Astrocyte (in vitro differentiated cells and primary cell): ENCODE data around the gene MYCN. TPM values are rescaled to one million over a fixed set of nuclear protein-coding genes. Genes with fewer than 3 reads are reported as not detected.

Experiments
- DNase-seq: peaks from one replicate; pipeline ENCODE4 v3.0.0-alpha.2; 2010; ENCODE audit warnings: low read depth
- FAIRE-seq: peaks from 2 replicates; lab custom pipeline; 2011; peaks lifted over from hg19 to GRCh38; lab: Jason Lieb, UNC
- H2AFZ ChIP-seq: 2 replicates; pipeline ENCODE4 v1.6.0; 2012; ENCODE audit warnings: low read depth, low read length, inconsistent platforms
- H3K27ac ChIP-seq: 2 replicates; pipeline ENCODE4 v1.5.1; 2011; ENCODE audit warnings: low read depth, low read length, inconsistent platforms
- H3K27me3 ChIP-seq: 2 replicates; pipeline ENCODE4 v1.6.0; 2011; ENCODE audit warnings: low read length, inconsistent platforms; ENCODE audit not compliant: insufficient read depth
- H3K36me3 ChIP-seq: 2 replicates; pipeline ENCODE4 v1.5.1; 2011; ENCODE audit warnings: low read length, inconsistent platforms; ENCODE audit not compliant: insufficient read depth
- H3K4me1 ChIP-seq: 2 replicates; pipeline ENCODE4 v1.5.1; 2011; ENCODE audit warnings: low read length, inconsistent platforms; ENCODE audit not compliant: insufficient read depth
- H3K4me2 ChIP-seq: 2 replicates; pipeline ENCODE4 v1.6.0; 2012; ENCODE audit warnings: low read length, inconsistent platforms
- H3K4me3 ChIP-seq: 2 replicates; pipeline ENCODE4 v1.5.1; 2011; ENCODE audit warnings: low read depth, mild to moderate bottlenecking, low read length, inconsistent platforms; ENCODE audit not compliant: insufficient read depth
- H3K79me2 ChIP-seq: 2 replicates; pipeline ENCODE4 v1.6.0; 2012; ENCODE audit warnings: mild to moderate bottlenecking, low read length, inconsistent platforms; ENCODE audit not compliant: insufficient read depth
- H3K9ac ChIP-seq: 2 replicates; pipeline ENCODE4 v1.6.0; 2012; ENCODE audit warnings: mild to moderate bottlenecking, low read length, inconsistent platforms
- H3K9me3 ChIP-seq: 2 replicates; pipeline ENCODE4 v1.5.1; 2012; ENCODE audit warnings: low read depth, mild to moderate bottlenecking, low read length, inconsistent platforms; ENCODE audit not compliant: insufficient read depth
- H4K20me1 ChIP-seq: 2 replicates; pipeline ENCODE4 v1.6.0; 2012; ENCODE audit warnings: low read length, inconsistent platforms; ENCODE audit not compliant: insufficient read depth
- H3K27ac Mint-ChIP-seq: one replicate; pipeline ENCODE4 v1.8.0; 2021; ENCODE audit warnings: mild to moderate bottlenecking, mixed read lengths; ENCODE audit not compliant: unreplicated experiment
- H3K27me3 Mint-ChIP-seq: one replicate; pipeline ENCODE4 v1.8.0; 2021; ENCODE audit warnings: low read depth, mixed read lengths; ENCODE audit not compliant: unreplicated experiment
- H3K36me3 Mint-ChIP-seq: one replicate; pipeline ENCODE4 v1.8.0; 2021; ENCODE audit warnings: low read depth, mixed read lengths; ENCODE audit not compliant: unreplicated experiment
- H3K4me1 Mint-ChIP-seq: one replicate; pipeline ENCODE4 v1.8.0; 2021; ENCODE audit warnings: low read depth, mixed read lengths; ENCODE audit not compliant: unreplicated experiment
- H3K4me3 Mint-ChIP-seq: one replicate; pipeline ENCODE4 v1.8.0; 2021; ENCODE audit warnings: mild to moderate bottlenecking, moderate library complexity, mixed read lengths; ENCODE audit not compliant: unreplicated experiment
- H3K9me3 Mint-ChIP-seq: one replicate; pipeline ENCODE4 v1.8.0; 2021; ENCODE audit warnings: mild to moderate bottlenecking, mixed read lengths; ENCODE audit not compliant: unreplicated experiment
- EZH2 ChIP-seq: IDR thresholded peaks from 2 replicates; pipeline ENCODE4 v1.6.1; 2012; ENCODE audit warnings: mild to moderate bottlenecking, low read length, inconsistent platforms; ENCODE audit not compliant: insufficient read depth
- total RNA-seq: library from RNA; stranded (reverse); gene quantifications from 2 replicates; pipeline ENCODE4 v1.2.1, GENCODE V29; 2021
- TF ChIP-seq, protein P1 (sequence below): IDR thresholded peaks from 2 replicates; pipeline ENCODE4 v1.5.1; 2011; ENCODE audit warnings: low read depth, mild to moderate bottlenecking, inconsistent platforms, low read length, moderate library complexity; ENCODE audit not compliant: insufficient read depth

The MYCN gene
- total RNA-seq, 1 donor from 2014 or later = 2.6 TPM

DNA sequence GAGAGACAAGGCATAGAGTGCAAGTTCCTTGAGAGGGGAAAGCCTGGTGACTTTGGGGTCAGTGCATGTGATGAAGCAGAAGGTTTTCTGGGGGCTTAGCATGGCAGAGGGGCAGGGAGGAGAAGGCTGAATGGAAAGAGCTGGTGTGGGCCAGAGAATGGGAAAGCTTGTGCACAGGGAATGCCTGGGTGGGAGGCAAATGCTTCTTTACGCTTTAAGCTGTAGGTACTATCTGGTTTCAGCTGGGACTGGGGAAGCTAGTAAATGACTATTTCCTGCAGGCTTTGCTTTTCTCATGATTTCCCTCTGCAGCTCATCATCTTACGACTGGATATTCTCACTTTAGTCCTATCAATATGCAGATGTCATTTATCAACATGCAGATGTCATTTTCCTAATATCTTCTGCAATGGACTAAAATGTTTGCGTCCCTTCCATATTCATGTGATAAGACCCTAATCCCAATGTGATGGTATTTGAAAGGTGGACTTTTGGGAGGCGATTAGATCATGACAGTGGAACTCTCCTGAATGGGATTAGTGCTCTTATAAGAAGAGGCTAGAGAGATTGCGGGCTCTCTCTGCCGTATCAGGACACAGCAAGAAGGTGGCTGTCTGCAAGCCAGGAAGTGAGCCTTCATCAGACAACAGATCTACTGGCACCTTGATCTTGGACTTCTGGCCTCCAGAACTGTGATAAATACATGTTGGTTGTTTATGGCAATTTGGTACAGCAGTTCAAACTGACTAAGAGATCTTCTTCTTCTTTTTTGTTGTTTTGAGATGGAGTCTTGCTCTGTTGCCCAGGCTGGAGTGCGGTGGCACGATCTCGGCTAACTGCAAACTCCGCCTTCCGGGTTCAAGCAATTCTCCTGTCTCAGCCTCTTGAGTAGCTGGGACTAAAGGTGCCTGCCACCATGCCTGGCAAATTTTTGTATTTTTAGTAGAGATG lies 50.1 kb downstream of the MYCN start:
- Histone ChIP-seq H3K27ac (no peak overlapping the region), H4K20me1 (no peaks in the 10 kb centered on the region), H3K27me3 (no peaks in the 10 kb centered on the region), H2AFZ (no peak overlapping the region), H3K9ac (no peak overlapping the region), H3K9me3 (peaks cover 2% of the 10 kb centered on the region), H3K4me2 (no peak overlapping the region), H3K4me1 (no peaks in the 10 kb centered on the region), H3K79me2 (no peaks in the 10 kb centered on the region), H3K36me3 (no peaks in the 10 kb centered on the region), H3K4me3 (no peak overlapping the region)
- FAIRE-seq (no peak), DNase-seq (no peak)
- H3K27me3 Mint-ChIP-seq = peaks cover 11% of the 10 kb centered on the region
- peaks cover 6% of the 10 kb centered on the region for H3K4me1 Mint-ChIP-seq
- H3K4me3 Mint-ChIP-seq = no peak overlapping the region
- H3K27ac Mint-ChIP-seq = no peak overlapping the region
- H3K36me3 Mint-ChIP-seq = no peaks in the 10 kb centered on the region
- TF ChIP-seq, protein P1, sequence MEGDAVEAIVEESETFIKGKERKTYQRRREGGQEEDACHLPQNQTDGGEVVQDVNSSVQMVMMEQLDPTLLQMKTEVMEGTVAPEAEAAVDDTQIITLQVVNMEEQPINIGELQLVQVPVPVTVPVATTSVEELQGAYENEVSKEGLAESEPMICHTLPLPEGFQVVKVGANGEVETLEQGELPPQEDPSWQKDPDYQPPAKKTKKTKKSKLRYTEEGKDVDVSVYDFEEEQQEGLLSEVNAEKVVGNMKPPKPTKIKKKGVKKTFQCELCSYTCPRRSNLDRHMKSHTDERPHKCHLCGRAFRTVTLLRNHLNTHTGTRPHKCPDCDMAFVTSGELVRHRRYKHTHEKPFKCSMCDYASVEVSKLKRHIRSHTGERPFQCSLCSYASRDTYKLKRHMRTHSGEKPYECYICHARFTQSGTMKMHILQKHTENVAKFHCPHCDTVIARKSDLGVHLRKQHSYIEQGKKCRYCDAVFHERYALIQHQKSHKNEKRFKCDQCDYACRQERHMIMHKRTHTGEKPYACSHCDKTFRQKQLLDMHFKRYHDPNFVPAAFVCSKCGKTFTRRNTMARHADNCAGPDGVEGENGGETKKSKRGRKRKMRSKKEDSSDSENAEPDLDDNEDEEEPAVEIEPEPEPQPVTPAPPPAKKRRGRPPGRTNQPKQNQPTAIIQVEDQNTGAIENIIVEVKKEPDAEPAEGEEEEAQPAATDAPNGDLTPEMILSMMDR = no peak
- TF ChIP-seq EZH2 = no peak
- no peaks in the 10 kb centered on the region for H3K9me3 Mint-ChIP-seq

GRCh38 chr2:15991231-15991630 lies 50.9 kb downstream of the MYCN start:
- Mint-ChIP-seq H3K4me3 (no peak overlapping the region), H3K9me3 (no peaks in the 10 kb centered on the region), H3K27me3 (peaks cover 15% of the 10 kb centered on the region), H3K27ac (no peak overlapping the region), H3K4me1 (peaks cover 6% of the 10 kb centered on the region), H3K36me3 (no peaks in the 10 kb centered on the region)
- TF ChIP-seq EZH2 = no peak
- TF ChIP-seq, protein P1 = no peak
- Histone ChIP-seq H3K36me3 (no peaks in the 10 kb centered on the region), H3K4me1 (no peaks in the 10 kb centered on the region), H2AFZ (no peak overlapping the region), H4K20me1 (no peaks in the 10 kb centered on the region), H3K4me3 (no peak overlapping the region), H3K4me2 (no peak overlapping the region), H3K9ac (no peak overlapping the region), H3K27ac (no peak overlapping the region), H3K27me3 (no peaks in the 10 kb centered on the region), H3K79me2 (no peaks in the 10 kb centered on the region), H3K9me3 (peaks cover 2% of the 10 kb centered on the region)
- no peak for FAIRE-seq
- DNase-seq = no peak
